ENCODE measurements around the gene CDK10.
"Not testable (repeated sequence)": the region's sequence is repeated elsewhere in the genome, so short reads cannot be mapped to it uniquely, and the experiment has no call there.

CDK10 gene, protein sequence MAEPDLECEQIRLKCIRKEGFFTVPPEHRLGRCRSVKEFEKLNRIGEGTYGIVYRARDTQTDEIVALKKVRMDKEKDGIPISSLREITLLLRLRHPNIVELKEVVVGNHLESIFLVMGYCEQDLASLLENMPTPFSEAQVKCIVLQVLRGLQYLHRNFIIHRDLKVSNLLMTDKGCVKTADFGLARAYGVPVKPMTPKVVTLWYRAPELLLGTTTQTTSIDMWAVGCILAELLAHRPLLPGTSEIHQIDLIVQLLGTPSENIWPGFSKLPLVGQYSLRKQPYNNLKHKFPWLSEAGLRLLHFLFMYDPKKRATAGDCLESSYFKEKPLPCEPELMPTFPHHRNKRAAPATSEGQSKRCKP

DNA sequence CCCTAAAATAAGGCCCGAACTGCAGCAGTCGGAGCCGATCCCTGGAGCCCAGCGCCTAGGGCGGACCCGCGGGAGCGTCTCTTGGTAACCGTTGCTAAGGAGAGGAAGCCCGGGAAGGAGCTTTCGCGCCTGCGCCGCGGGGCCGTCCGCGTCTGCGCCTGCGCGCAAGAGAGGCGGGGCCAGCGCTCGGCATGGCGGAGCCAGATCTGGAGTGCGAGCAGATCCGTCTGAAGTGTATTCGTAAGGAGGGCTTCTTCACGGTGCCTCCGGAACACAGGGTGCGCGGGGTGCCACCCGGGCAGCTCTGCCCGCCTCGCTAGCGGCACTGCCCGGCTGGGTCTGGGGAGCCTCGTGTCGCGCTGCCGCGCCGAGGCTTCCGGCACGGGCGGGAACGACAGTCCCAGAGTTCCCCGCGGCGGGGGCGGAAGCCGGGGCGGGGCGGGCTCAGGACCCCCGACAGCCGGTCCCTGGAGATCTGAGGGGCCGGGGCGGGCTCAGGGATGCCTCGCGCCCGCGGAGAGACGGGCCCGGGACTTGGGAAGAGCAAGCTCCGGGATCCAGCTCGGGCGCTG lies at the start of gene CDK10:
Gene CDK10, plus strand, starts transcription at position 170 of the 572 bp plus-strand sequence. Its CDS starts 22 bp downstream, at position 192.
- peak; percentile 67 for DNase-seq (ENCODE audit: low read depth)

DNA sequence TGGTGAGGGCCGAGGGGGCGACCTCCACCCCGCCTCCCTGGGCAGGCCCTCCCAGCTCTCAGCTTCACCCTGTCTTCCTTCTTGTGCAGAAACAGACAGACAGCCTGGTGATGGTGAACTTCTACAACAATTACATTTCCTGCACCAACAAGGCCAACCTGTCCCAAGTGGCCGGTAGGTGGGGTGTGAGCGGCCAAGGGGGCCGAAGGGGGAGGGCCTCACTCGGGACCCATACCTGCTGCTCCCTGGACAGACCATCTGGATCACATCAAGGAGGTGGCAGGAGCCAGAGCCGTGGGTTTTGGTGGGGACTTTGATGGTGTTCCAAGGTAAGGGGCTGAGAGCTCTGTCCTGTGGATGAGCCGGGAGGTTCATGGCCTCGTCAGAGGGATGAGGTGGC lies 49.1 kb upstream of the CDK10 start:
- no peak for DNase-seq (ENCODE audit: low read depth)

DNA sequence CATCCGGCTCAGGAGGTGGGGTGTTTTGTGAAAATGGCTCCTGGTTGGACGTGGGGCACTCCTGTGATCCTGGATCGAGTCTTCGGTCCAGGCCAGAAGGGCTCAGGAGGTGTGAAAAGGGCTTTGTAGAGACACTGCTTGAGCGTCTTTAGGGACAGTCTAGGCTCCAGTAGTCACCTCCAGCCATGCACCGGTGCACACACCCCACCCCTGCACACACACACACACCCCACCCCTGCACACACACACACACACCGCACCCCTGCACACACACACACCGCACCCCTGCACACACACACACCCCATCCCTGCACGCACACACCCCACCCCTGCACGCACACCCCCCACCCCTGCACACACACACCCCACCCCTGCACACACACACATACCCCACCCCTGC lies 48.0 kb upstream of the CDK10 start:
- no peak for DNase-seq (ENCODE audit: low read depth)

DNA sequence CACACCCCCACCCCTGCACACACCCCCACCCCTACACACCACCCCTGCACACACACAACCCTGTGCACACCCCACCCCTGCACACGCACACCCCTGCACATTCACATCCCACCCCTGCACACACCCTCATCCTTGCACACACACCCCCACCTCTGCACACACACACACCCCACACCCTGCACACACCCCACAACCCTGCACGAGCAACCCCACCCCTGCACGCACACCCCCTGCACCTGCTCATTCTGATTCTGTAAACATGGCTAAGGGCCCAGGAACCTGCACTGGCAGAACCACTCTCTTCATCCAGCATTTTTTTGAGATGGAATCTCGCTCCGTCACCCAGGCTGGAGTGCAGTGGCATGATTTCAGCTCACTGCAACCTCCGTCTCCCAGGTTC lies 47.1 kb upstream of the CDK10 start:
- DNase-seq (ENCODE audit: low read depth), result no peak

DNA sequence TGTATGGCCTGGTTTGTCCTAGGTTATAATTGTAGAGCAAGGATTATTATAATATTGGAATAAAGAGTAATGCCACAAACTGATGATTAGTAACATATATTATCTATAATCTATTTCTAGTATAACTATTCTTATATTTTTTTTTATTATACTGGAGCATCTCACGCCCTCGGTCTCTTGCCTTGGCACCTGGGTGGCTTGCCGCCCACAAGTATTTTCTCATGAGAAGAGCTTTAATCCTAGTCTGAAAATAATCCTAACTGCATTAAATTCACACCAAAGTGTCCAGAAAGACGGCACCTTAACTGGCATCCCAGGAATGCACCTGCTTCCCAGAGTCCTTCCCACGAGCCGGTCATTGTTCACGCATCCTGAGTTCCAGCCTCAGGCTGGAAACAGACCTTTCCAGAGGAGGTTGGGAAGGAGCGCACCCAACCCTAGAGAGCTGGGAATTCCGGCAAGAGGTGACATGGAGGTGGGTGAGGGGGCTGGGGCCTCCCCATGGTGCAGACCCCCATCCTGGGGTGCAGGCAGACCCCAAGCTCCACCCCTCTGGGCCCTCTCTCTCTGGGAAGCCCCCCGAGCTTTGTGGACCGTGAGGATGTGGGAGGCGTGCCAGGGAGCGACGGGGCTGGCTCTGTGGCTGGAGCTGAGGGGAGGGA lies 44.9 kb upstream of the CDK10 start:
- no peak for DNase-seq (ENCODE audit: low read depth)

DNA sequence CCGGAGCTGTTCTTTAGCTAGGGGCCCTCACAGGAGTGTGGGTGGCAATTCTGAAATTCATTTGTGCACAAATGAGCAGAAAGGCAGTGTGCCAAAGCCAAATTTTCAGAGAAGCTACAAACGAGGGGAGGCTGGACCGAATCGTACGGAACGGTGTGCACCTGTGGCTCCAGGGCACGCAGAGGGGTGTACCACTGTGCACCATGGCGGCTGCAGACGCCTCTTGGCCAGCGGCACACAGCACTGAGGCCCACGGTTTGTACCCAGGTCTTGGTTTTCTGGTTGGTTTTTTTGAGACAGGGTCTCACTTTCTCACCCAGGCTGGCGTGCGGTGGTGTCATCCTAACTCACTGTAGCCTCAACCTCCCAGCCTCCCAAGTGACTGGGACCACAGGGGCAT lies 43.9 kb upstream of the CDK10 start:
- DNase-seq (ENCODE audit: low read depth), result no peak

DNA sequence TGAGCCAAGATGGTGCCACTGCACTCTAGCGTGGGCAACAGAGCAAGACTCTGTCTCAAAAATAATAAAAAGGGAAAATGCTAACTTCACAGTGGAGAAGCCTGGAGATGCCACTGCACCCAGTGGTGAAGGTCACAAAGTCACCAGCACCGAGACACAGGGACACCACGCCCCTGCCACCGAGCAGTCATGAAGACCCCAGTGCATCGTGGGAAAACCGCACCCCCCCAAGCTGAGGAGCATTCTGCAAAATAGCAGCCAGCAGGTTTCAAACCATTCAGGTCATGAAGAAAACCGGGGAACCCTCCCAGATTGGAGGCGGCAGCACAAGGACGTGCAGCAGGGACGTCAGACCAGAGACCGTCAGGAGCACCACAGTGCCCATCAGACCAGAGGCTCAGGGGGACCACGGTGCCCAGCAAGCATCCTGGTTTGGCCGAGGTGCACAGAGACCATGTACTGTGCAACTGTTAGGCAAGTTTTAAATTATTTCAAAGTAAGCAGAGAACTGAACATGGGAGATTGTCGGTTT lies 42.7 kb upstream of the CDK10 start:
- DNase-seq (ENCODE audit: low read depth), result no peak

DNA sequence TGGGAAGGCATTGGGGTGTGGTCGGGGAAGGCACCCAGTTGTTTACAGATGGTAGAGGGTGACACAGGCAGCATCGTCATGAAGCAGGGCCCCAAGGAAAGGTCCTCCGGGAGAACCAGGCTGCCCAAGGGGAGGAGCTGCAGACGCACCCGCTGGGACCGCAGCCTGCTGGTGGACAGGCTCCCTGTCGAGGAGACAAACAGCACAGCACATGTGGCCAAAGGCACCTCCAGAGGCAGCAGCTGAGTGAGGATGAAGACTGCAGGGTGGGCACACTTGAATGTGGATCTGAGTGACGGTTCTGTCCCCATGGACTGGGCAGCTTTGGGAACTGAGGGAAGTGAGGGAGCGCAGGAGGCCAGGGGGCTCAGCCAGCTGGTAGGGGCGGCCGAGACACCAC lies 41.4 kb upstream of the CDK10 start:
- no peak for DNase-seq (ENCODE audit: low read depth)

DNA sequence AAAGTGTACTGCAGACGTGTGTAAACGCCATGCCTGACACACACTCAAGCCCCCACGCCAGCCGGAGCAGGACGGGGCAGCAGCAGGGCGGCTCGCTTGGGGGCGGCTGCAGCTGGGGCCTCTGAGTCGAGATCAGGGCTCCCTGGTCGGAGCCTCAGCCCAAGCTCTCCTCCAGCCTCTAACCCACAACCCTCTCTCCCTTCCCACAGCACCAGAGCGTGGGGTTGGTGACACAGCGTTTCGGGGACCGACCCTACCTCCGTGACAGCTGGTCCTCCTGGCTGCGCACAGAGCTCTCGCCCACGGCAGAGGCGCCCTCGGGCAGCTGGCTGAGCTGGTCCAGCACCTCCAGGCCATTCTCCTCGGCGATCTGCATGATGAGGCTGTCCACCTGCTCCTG lies 40.2 kb upstream of the CDK10 start:
- no peak for DNase-seq (ENCODE audit: low read depth)

DNA sequence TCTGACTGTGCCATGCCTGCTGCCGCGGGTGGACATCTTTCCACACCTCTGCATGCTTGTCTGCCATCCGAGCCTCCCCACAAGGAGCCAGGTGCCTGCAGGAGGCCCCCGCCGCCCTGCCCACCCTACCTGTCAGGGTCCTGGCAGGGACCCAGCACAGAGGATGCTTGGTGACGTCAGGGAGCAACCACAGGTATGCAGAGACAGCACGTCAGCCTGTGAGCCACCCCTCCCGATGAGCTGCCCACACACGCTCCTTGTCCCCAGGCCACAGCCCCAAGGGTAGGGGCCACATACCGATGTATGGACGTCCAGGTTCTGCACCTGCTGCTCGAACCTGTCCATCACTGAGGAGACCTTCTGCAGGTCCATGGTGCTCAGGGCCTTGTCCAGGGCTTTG lies 39.6 kb upstream of the CDK10 start:
- DNase-seq (ENCODE audit: low read depth), result no peak

DNA sequence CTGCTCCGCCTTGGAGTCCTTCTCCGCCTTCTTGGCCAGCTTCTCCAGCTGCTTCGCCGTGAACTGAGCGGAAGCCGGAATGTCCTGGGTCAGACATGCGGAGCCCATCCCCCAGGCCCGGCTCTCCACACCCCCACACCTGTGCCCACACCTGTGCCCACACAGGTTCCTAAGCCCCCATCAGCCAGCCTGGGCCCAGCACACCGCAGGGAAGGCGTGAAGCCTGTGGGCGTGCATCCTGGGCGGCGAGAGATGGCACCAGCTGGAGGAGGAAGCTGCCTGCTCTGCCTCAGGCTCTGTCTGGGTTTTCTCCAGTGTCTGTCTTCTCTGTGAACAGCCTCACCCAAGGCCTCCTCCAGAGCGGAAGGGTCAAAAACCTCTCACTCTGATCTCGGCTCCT lies 34.9 kb upstream of the CDK10 start:
- no peak for DNase-seq (ENCODE audit: low read depth)

DNA sequence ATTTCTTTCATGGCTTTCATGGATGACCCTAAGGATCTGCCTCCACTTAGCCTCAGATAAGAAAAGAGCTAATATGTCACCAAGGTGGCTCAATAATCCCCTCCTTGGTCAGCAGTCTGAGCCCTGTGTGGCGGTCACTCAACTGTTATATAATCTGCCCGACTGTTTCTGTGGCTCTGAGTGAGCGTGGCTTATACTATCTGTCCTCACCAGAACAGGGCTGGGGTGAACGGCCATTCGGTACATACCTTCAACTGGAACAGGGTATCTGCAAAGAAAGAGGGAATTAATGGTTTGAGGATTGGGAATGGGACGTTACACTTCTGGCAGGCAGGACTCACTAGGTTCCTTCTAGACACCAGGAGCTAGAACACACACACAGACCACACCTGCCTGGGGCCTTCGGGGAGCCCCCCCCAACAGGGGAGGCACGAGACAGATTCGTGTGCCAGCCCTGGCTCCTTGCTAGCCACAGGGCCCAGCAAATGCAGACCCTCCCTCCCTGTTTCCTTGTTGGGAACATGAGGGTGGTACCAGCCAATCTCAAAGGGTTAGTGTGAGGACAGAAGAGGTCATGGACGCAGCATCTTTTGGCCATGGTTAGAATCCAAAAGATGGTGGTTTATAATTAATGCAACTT lies 32.7 kb upstream of the CDK10 start:
- no peak for DNase-seq (ENCODE audit: low read depth)

DNA sequence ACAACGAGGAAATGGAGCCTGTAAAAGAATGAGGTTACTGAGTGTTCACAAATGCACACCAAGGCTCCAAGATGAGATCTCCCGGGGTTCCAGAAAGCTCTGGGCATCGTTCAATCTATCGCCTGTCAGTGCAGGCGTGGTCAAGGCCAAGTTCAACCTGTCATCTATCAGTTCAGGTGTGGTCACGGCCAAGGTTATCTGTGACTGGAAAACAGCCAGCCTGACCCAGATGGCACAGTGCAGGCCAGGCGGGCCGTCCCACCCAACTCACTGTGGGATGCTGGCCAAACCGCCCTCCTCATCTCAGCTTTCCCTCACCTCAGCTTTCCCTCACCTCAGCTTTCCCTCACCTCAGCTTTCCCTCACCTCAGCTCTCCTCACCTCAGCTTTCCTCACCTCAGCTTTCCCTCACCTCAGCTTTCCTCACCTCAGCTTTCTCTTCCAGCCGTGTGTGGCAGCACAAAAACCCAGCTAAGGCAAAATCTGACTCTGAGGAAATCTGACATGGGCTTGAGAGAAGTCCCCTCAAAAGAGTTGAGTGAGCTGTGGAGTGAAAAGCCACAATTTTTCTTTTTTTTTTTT lies 31.3 kb upstream of the CDK10 start:
- DNase-seq (ENCODE audit: low read depth), result no peak

DNA sequence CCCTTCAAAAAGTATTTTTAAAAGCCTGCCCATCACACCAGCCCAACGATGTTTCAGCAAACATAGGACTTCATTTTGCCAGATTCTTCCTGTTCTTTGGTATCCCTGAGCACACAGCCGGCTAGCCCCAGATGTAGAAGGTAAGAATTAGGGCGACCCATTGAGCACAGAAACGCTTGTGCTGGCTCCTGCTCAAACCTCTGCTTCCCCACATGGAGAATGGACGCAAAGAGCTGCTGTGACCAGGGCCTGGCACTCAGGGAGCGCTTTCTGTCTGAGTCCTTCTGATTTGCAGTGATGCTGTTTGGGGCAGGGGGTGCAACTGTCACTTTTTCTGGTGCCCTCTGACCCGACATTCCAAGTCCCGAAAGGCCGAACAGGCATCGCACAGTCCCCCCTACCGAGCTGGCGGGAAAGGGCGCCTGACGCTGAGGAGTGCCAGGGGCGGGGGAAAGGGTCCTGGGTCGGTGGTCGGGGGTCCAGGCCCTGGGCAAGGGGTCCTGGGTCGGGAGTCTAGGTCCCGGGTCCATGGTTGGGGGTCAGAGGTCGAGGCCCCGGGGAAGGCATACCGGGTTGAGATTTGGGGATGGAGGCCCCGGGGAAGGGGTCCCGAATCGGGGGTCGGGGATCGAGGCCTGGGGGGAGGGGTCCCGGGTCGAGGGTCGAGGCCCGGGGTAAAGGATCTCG lies 29.9 kb upstream of the CDK10 start:
- DNase-seq (ENCODE audit: low read depth), result no peak

DNA sequence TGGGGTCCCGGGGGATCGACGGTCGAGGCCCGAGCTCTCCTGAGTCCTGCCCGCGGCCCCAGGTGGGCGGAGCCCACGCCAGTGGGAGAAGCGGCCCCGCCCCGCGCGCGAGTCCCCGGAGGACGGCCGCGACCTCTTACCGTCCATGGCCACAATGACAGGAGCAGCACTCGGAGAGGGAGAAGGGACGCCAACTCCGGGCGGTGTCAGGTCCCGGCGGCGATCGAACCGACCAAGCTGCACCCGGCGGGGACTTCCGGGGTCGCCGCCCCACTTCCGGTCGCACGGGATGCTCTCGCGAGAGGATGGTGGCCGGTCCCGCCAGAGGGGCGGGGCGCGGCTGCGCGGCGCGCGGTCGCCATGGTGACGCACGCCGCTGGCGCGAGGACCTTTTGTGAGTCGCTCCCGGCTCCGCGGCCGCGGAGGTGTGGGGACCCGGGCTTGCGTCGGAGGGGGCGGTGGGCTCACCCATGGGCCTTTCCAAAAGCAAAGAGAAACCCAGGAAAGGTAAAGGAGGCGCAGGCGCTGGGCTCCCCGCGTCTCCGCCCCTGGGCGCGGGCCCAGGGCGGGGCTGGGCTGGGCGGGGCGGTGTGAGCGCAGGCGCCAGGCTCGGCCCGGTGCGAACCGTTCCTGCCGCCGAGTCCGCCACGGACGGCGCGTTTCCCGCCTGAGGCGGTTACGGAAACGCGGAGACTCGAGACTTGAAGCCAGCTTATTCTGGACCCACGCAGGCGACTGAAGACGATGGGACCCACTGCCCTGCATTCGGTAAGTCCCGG lies 28.9 kb upstream of the CDK10 start, which contains the start of the genes CHMP1A and SPATA33:
Gene CHMP1A, minus strand, starts transcription at position 267 of the 779 bp plus-strand sequence. Its CDS starts 120 bp downstream, at position 147.
Gene SPATA33, plus strand, starts transcription at position 395 of the 779 bp plus-strand sequence. Its CDS starts 76 bp downstream, at position 471.
- DNase-seq (ENCODE audit: low read depth), result peak; percentile 69

DNA sequence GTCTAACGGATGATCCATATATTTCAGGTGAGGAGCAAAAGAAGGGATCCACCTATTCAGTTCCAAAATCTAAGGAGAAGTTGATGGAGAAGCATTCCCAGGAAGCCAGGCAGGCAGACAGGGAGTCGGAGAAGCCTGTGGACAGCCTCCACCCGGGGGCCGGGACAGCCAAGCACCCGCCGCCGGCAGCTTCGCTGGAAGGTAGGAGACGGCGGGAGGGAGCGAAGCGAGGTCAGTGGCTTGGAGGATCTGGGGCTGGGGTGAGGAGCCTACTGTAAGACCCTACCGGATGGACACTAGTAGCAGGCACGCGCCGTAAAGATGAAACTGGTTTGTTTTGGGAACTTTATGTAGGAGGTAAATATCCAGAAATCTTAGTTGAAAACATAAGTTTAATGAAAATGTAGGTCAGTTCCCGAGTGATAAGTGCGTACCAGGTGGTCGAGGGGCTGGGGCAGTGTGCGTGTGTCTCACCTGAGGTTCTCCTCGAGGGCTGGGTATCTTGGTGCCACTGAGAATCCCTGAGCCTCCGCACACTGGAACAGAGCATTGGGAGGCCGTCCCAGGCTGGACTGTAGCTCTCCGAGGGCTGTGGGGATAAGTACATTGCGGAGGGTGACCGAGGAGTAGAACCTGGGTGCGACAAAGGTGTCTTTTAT lies 28.1 kb upstream of the CDK10 start:
- DNase-seq (ENCODE audit: low read depth), result no peak

DNA sequence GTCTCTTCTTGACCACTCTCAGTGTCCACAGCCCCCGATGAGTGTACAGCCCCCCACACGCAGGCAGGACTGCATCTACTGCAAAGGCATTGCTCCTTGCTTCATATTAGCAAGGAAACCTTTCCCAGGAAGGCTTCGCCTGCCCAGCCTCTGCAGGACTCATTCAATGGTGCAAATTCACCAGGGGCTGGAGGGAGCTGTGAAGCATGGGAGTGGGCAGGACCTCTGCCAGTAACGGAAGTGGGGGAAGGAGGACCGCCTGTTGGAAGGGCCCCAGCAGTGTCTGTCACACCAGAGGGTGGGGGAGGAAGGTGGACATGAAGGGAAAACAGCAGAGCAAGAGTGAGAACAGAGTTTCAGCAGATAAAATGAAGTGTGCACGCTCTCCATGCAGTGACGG lies 26.3 kb upstream of the CDK10 start:
- no peak for DNase-seq (ENCODE audit: low read depth)

DNA sequence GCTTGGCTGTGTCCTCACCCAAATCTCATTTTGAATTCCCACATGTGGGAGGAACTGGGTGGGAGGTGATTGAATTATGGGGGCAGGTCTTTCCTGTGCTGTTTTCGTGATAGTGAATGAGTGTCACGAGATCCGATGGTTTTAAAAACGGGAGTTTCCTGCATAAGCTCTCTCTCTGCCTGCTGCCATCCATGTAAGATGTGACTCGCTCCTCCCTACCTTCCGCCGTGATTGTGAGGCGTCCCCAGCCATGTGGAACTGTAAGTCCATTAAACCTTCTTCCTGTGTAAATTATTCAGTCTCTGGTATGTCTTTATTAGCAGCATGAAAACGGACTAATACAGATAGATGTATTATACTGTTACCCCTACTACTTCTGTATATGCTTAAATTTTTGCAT lies 25.3 kb upstream of the CDK10 start:
- no peak for DNase-seq (ENCODE audit: low read depth)

DNA sequence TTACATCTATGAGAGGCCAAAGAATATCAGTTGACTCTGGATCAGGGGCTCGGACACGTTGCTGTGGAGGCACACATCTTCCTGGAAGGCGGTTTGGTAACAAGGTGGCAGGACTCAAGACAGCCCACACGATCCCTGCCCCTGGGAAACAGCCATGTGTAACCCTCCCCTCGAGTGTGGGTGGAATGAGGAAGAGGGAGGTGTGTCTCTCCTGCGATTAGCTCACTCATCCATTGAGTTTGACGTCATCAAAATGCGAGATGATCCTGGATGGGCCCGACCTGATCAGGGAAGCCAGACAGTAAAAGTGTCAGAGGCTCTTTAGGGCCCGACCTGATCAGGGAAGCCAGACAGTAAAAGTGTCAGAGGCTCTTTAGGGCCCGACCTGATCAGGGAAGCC lies 22.3 kb upstream of the CDK10 start:
- not testable (repeated sequence) for DNase-seq (ENCODE audit: low read depth)

DNA sequence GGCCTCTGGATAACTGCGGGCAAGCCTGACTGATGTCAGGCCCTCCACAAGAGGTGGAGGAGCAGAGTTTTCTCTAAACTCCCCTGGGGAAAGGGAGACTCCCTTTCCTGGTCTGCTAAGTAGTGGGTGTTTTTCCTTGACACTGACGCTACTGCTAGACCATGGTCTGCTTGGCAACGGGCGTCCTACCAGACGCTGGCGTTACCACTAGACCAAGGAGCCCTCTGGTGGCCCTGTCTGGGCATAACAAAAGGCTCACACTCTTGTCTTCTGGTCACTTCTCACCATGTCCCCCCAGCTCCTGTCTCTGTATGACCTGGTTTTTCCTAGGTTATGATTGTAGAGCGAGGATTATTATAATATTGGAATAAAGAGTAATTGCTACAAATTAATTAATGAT lies 19.5 kb upstream of the CDK10 start:
- peak; percentile 59 for DNase-seq (ENCODE audit: low read depth)
